WTC11 (cell line): Measurements from ENCODE around the gene ANO2. TPM values are rescaled to one million over a fixed set of nuclear protein-coding genes. Genes with fewer than 3 reads are reported as not detected.

ENCODE experiments used
- ATAC-seq: fragments of 200-7000 bp; cut with Tn5 transposase; 2 replicates; pipeline ENCODE4 v1.10.0; 2021; ENCODE audit warnings: mild to moderate bottlenecking, moderate library complexity
- CTCF ChIA-PET: fragments of 300-600 bp; sonication (Branson Sonifier 250); formaldehyde crosslinking; loops from one replicate; lab custom pipeline; 2021; ENCODE audit warnings: antibody characterized with exemption; lab: Charles Lee
- POLR2A ChIA-PET: fragments of 350-600 bp; sonication (Branson Sonifier 250); formaldehyde crosslinking; loops from one replicate; lab custom pipeline; 2021; ENCODE audit warnings: antibody characterized with exemption; lab: Charles Lee
- DNase-seq: peaks from one replicate; pipeline ENCODE4 v3.0.0; 2021; ENCODE audit warnings: low spot score
- H3K27ac Mint-ChIP-seq: 2 replicates; pipeline ENCODE4 v1.8.0; 2021; ENCODE audit warnings: mixed read lengths
- H3K27me3 Mint-ChIP-seq: 2 replicates; pipeline ENCODE4 v1.8.0; 2021; ENCODE audit warnings: low read depth, mild to moderate bottlenecking, moderate library complexity, mixed read lengths
- H3K36me3 Mint-ChIP-seq: 2 replicates; pipeline ENCODE4 v1.8.0; 2021; ENCODE audit warnings: mixed read lengths
- H3K4me1 Mint-ChIP-seq: 2 replicates; pipeline ENCODE4 v1.8.0; 2022; ENCODE audit warnings: mixed read lengths
- H3K4me3 Mint-ChIP-seq: 2 replicates; pipeline ENCODE4 v1.8.0; 2021; ENCODE audit warnings: mild to moderate bottlenecking, moderate library complexity, mixed read lengths
- H3K9me3 Mint-ChIP-seq: 2 replicates; pipeline ENCODE4 v1.8.0; 2021; ENCODE audit warnings: mixed read lengths
- CTCF ChIP-seq: fragments of 200-600 bp; IDR thresholded peaks from 2 replicates; pipeline ENCODE4 v1.8.0; 2022; ENCODE audit warnings: antibody characterized with exemption
- E2F1 ChIP-seq: sonication (generic); formaldehyde crosslinking; IDR thresholded peaks from 2 replicates; pipeline ENCODE4 v1.8.0; 2022; ENCODE audit warnings: mild to moderate bottlenecking, missing genetic modification reagents
- GTF2I ChIP-seq: fragments of 250-450 bp; sonication (Bioruptor Pico); conservative IDR thresholded peaks from 2 replicates; pipeline ENCODE4 v1.4.0; 2021; ENCODE audit warnings: mild to moderate bottlenecking
- HMGXB4 ChIP-seq: sonication (generic); formaldehyde crosslinking; IDR thresholded peaks from 2 replicates; pipeline ENCODE4 v1.8.1; 2023; ENCODE audit warnings: mild to moderate bottlenecking, moderate library complexity, missing genetic modification reagents
- NFATC4 ChIP-seq: fragments of 250-450 bp; sonication (Bioruptor Pico); IDR thresholded peaks from 2 replicates; pipeline ENCODE4 v1.9.0; 2021; ENCODE audit warnings: mild to moderate bottlenecking
- RORB ChIP-seq: fragments of 250-450 bp; sonication (Bioruptor Pico); IDR thresholded peaks from 2 replicates; pipeline ENCODE4 v1.9.0; 2021; ENCODE audit warnings: mild to moderate bottlenecking
- ZBTB43 ChIP-seq: sonication (generic); formaldehyde crosslinking; IDR thresholded peaks from 2 replicates; pipeline ENCODE4 v1.8.1; 2023; ENCODE audit warnings: mild to moderate bottlenecking, missing genetic modification reagents
- ZNF396 ChIP-seq: fragments of 250-450 bp; sonication (Bioruptor Pico); IDR thresholded peaks from 2 replicates; pipeline ENCODE4 v1.8.0; 2021; ENCODE audit warnings: mild to moderate bottlenecking, moderate library complexity, borderline replicate concordance
- ZNF532 ChIP-seq: fragments of 250-450 bp; sonication (Bioruptor Pico); IDR thresholded peaks from 2 replicates; pipeline ENCODE4 v1.9.0; 2021; ENCODE audit warnings: mild to moderate bottlenecking, borderline replicate concordance
- total RNA-seq: library from RNA; stranded (reverse); gene quantifications from 3 replicates; pipeline ENCODE4 v1.2.3, GENCODE V29; 2021
- TF ChIP-seq, protein P1 (sequence below): sonication (generic); formaldehyde crosslinking; IDR thresholded peaks from 2 replicates; pipeline ENCODE4 v1.8.0; 2023; ENCODE audit warnings: missing genetic modification reagents, mild to moderate bottlenecking, borderline replicate concordance
- TF ChIP-seq, protein P2 (sequence below): sonication (generic); formaldehyde crosslinking; IDR thresholded peaks from 2 replicates; pipeline ENCODE4 v1.8.1; 2022; ENCODE audit warnings: mild to moderate bottlenecking, missing genetic modification reagents, moderate library complexity, borderline replicate concordance
- TF ChIP-seq, protein P3 (sequence below): sonication (generic); formaldehyde crosslinking; IDR thresholded peaks from 2 replicates; pipeline ENCODE4 v1.8.0; 2022; ENCODE audit warnings: missing genetic modification reagents

Gene ANO2
- total RNA-seq, 1 experiment from 2014 or later = 2.8 TPM

DNA sequence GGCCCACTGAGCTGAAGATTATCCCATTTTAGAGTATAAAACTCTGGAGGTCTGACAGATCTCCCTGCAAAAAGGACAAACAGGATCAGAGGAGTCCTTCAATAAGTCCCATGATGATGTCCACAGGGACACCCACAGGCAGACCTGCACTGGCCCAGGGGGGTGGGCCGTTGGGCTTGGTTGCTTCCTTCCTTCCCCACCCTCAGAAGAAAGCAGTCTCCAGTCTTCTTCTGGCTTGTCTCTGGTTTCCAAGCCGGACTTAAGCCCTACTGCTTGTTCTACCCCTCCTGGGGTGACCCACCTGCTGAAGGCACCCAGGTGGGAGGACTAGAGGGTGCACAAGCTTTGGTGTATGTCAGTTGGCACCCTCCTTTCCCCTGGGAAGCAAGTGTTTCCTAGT lies 209.0 kb downstream of the ANO2 start:
- TF ChIP-seq, protein P1, sequence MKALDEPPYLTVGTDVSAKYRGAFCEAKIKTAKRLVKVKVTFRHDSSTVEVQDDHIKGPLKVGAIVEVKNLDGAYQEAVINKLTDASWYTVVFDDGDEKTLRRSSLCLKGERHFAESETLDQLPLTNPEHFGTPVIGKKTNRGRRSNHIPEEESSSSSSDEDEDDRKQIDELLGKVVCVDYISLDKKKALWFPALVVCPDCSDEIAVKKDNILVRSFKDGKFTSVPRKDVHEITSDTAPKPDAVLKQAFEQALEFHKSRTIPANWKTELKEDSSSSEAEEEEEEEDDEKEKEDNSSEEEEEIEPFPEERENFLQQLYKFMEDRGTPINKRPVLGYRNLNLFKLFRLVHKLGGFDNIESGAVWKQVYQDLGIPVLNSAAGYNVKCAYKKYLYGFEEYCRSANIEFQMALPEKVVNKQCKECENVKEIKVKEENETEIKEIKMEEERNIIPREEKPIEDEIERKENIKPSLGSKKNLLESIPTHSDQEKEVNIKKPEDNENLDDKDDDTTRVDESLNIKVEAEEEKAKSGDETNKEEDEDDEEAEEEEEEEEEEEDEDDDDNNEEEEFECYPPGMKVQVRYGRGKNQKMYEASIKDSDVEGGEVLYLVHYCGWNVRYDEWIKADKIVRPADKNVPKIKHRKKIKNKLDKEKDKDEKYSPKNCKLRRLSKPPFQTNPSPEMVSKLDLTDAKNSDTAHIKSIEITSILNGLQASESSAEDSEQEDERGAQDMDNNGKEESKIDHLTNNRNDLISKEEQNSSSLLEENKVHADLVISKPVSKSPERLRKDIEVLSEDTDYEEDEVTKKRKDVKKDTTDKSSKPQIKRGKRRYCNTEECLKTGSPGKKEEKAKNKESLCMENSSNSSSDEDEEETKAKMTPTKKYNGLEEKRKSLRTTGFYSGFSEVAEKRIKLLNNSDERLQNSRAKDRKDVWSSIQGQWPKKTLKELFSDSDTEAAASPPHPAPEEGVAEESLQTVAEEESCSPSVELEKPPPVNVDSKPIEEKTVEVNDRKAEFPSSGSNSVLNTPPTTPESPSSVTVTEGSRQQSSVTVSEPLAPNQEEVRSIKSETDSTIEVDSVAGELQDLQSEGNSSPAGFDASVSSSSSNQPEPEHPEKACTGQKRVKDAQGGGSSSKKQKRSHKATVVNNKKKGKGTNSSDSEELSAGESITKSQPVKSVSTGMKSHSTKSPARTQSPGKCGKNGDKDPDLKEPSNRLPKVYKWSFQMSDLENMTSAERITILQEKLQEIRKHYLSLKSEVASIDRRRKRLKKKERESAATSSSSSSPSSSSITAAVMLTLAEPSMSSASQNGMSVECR (CRISPR knock-in tag) = no peak
- TF ChIP-seq E2F1 (CRISPR knock-in tag) (no peak), ZNF532 (CRISPR knock-in tag) (no peak), ZNF396 (CRISPR knock-in tag) (no peak), RORB (CRISPR knock-in tag) (no peak), NFATC4 (CRISPR knock-in tag) (no peak)
- TF ChIP-seq, protein P2, sequence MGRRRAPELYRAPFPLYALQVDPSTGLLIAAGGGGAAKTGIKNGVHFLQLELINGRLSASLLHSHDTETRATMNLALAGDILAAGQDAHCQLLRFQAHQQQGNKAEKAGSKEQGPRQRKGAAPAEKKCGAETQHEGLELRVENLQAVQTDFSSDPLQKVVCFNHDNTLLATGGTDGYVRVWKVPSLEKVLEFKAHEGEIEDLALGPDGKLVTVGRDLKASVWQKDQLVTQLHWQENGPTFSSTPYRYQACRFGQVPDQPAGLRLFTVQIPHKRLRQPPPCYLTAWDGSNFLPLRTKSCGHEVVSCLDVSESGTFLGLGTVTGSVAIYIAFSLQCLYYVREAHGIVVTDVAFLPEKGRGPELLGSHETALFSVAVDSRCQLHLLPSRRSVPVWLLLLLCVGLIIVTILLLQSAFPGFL (CRISPR knock-in tag) = no peak
- TF ChIP-seq, protein P3, sequence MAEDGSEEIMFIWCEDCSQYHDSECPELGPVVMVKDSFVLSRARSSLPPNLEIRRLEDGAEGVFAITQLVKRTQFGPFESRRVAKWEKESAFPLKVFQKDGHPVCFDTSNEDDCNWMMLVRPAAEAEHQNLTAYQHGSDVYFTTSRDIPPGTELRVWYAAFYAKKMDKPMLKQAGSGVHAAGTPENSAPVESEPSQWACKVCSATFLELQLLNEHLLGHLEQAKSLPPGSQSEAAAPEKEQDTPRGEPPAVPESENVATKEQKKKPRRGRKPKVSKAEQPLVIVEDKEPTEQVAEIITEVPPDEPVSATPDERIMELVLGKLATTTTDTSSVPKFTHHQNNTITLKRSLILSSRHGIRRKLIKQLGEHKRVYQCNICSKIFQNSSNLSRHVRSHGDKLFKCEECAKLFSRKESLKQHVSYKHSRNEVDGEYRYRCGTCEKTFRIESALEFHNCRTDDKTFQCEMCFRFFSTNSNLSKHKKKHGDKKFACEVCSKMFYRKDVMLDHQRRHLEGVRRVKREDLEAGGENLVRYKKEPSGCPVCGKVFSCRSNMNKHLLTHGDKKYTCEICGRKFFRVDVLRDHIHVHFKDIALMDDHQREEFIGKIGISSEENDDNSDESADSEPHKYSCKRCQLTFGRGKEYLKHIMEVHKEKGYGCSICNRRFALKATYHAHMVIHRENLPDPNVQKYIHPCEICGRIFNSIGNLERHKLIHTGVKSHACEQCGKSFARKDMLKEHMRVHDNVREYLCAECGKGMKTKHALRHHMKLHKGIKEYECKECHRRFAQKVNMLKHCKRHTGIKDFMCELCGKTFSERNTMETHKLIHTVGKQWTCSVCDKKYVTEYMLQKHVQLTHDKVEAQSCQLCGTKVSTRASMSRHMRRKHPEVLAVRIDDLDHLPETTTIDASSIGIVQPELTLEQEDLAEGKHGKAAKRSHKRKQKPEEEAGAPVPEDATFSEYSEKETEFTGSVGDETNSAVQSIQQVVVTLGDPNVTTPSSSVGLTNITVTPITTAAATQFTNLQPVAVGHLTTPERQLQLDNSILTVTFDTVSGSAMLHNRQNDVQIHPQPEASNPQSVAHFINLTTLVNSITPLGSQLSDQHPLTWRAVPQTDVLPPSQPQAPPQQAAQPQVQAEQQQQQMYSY (CRISPR knock-in tag) = no peak
- TF ChIP-seq, all 79 proteins: peak for 0
- no peaks in the 10 kb centered on the region; the same call in 1 of the 2 replicates for H3K9me3 Mint-ChIP-seq
- ChIA-PET POLR2A (interaction anchor here (1.3 kb wide), 1 partner anchor 17 kb away, joined by 3 read pairs; no protein-coding TSS in a partner anchor), CTCF (interaction anchor here (1.5 to 1.9 kb wide), 2 partner anchors 9 kb away, joined by 3 to 8 read pairs; no protein-coding TSS in a partner anchor)
- H3K27ac Mint-ChIP-seq = no peak overlapping the region
- DNase-seq = no peak
- no peaks in the 10 kb centered on the region for H3K4me1 Mint-ChIP-seq
- H3K36me3 Mint-ChIP-seq = no peaks in the 10 kb centered on the region
- no peaks in the 10 kb centered on the region for H3K27me3 Mint-ChIP-seq
- no peak overlapping the region for H3K4me3 Mint-ChIP-seq
- ATAC-seq = no peak

DNA sequence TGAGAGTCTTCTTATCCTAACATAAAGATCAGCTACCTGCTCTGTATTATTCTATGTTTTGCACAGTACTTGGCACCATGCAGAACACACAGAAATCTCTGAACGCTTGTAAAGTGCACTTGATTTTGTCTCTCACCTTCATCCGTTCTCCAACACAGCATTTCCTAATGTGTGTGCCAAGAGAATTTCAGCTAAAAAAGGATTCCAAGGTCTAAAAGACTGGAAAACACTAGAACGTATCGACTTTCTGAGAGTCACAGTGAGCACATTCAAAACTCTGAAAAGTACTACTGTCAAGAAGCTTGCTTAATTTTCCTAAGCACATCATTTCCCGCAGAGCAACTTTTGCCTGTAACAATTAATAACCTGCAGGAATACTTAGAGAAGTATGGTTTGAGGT lies 211.1 kb downstream of the ANO2 start:
- ATAC-seq (no peak), DNase-seq (no peak)
- Mint-ChIP-seq H3K4me3 (no peak overlapping the region), H3K4me1 (no peaks in the 10 kb centered on the region), H3K27me3 (no peaks in the 10 kb centered on the region), H3K27ac (no peak overlapping the region), H3K9me3 (no peaks in the 10 kb centered on the region; the same call in 1 of the 2 replicates), H3K36me3 (no peaks in the 10 kb centered on the region)
- ChIA-PET CTCF (interaction anchor here (0.6 kb wide), 1 partner anchor 884 kb away, joined by 5 read pairs; no protein-coding TSS in a partner anchor), POLR2A (no interaction called here)
- TF ChIP-seq ZBTB43 (CRISPR knock-in tag) (no peak), GTF2I (CRISPR knock-in tag) (no peak), CTCF (no peak), HMGXB4 (CRISPR knock-in tag) (no peak)
